Measurements from ENCODE around the gene ANXA11. TPM values are rescaled to one million over a fixed set of nuclear protein-coding genes. Genes with fewer than 3 reads are reported as not detected.

Gene ANXA11
- total RNA-seq, 1 experiment from 2014 or later = 434 TPM

- TF ChIP-seq CTCF (conservative IDR thresholded peaks at IDR 0.05; ENCODE audit: low read depth, low read length) = no peak
- TF ChIP-seq EZH2phosphoT487 (IDR thresholded peaks at IDR 0.05; ENCODE audit: borderline replicate concordance, low read length) = no peak
- no peak for TF ChIP-seq EZH2 (IDR thresholded peaks at IDR 0.05; ENCODE audit: low read length, unreplicated experiment)
- ChIA-PET POLR2A (ENCODE audit: unreplicated experiment) (interaction anchor here (0.6 kb wide), 1 partner anchor 8 kb away, joined by 6 read pairs; no protein-coding TSS in a partner anchor), CTCF (no interaction called here)
- no peaks in the 10 kb centered on the region for H3K27me3 ChIP-seq (ENCODE audit: low read length)
- ATAC-seq = no peak
- DNase-seq = no peak
- H3K9me3 ChIP-seq (ENCODE audit: low read length) = no peaks in the 10 kb centered on the region
- peaks cover 83% of the 10 kb centered on the region for H4K20me1 ChIP-seq (ENCODE audit: low read length)
- H3K4me2 ChIP-seq (ENCODE audit: low read length) = no peak overlapping the region
- H3F3A ChIP-seq (ENCODE audit: low read length, unreplicated experiment) = peaks cover 11% of the 10 kb centered on the region
- BruUV-seq (replicated peaks) = no TSS peak
- H3K4me1 ChIP-seq (ENCODE audit: insufficient read depth, low read length) = peaks cover 81% of the 10 kb centered on the region
- no peak overlapping the region for H2AFZ ChIP-seq (ENCODE audit: low read length)
- peaks cover 41% of the 10 kb centered on the region for H3K36me3 ChIP-seq (ENCODE audit: low read depth, low read length)
- H3K4me3 ChIP-seq (ENCODE audit: low read length) = no peak overlapping the region
- H3K9ac ChIP-seq (ENCODE audit: low read length) = no peak overlapping the region
- peaks cover 100% of the 10 kb centered on the region for H3K79me2 ChIP-seq (ENCODE audit: low read length)
- H3K27ac ChIP-seq (ENCODE audit: low read length) = peak overlapping the region; percentile 74
- no peaks in the 10 kb centered on the region for H3K9me2 ChIP-seq (replicated peaks; ENCODE audit: low read length)
- intact Hi-C loops (cut with micrococcal nuclease) = loop anchor here (10.0 kb wide), 1 partner anchor 1743 kb away; no protein-coding TSS in a partner anchor
These were observed 7.1 kb downstream of the ANXA11 start for GRCh38 chr10:80197972-80198916.

DNA sequence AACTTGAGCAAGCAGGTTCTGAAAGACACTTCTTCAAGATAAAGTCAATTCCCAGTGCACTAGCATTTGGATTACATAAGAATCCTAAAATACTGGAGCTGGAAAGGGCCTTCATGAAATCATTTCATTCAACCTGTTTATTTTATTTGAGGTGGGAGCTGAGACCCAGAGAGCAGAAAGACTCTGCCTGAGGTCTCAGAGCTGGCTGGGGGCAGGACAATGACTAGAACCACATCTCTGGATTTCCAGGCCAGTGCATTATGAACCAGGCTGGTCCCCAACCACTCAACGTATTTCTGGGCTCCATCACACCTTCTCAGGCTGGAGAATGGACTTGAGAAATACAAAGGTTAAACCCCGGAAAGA, 8.4 kb downstream of the ANXA11 start:
- no peak for ATAC-seq
- Histone ChIP-seq H3K4me1 (ENCODE audit: insufficient read depth, low read length) (peaks cover 69% of the 10 kb centered on the region), H3K9me2 (replicated peaks; ENCODE audit: low read length) (no peaks in the 10 kb centered on the region), H3K4me2 (ENCODE audit: low read length) (peak overlapping the region; percentile 65), H3K79me2 (ENCODE audit: low read length) (peaks cover 100% of the 10 kb centered on the region), H3F3A (ENCODE audit: low read length, unreplicated experiment) (peaks cover 11% of the 10 kb centered on the region), H3K4me3 (ENCODE audit: low read length) (peak overlapping the region; percentile 21), H2AFZ (ENCODE audit: low read length) (no peak overlapping the region), H3K9ac (ENCODE audit: low read length) (peak overlapping the region; percentile 57), H4K20me1 (ENCODE audit: low read length) (peaks cover 82% of the 10 kb centered on the region), H3K27ac (ENCODE audit: low read length) (peak overlapping the region; percentile 74), H3K9me3 (ENCODE audit: low read length) (no peaks in the 10 kb centered on the region), H3K36me3 (ENCODE audit: low read depth, low read length) (peaks cover 54% of the 10 kb centered on the region), H3K27me3 (ENCODE audit: low read length) (no peaks in the 10 kb centered on the region)
- TF ChIP-seq EZH2phosphoT487 (IDR thresholded peaks at IDR 0.05; ENCODE audit: borderline replicate concordance, low read length) (no peak), EZH2 (IDR thresholded peaks at IDR 0.05; ENCODE audit: low read length, unreplicated experiment) (no peak), CTCF (conservative IDR thresholded peaks at IDR 0.05; ENCODE audit: low read depth, low read length) (no peak)
- intact Hi-C loops (cut with micrococcal nuclease) = loop anchor here (1.0 to 10.0 kb wide), 4 partner anchors 7 to 1742 kb away; no protein-coding TSS in a partner anchor
- TSS peak; percentile 97 for BruUV-seq (replicated peaks)
- no peak for DNase-seq
- POLR2A ChIA-PET (ENCODE audit: unreplicated experiment) = interaction anchor here (0.7 to 0.9 kb wide), 2 partner anchors 20 to 32 kb away, joined by 4 read pairs; no protein-coding TSS in a partner anchor
- CTCF ChIA-PET = interaction anchor here (0.6 to 1.2 kb wide), 3 partner anchors 11 to 32 kb away, joined by 3 read pairs; no protein-coding TSS in a partner anchor

Data from PC-3 (cell line).